GM19467 (cell line): ENCODE measurements around the gene SNX14.
"Not testable (repeated sequence)": the region's sequence is repeated elsewhere in the genome, so short reads cannot be mapped to it uniquely, and the experiment has no call there.

ENCODE experiments used
- ATAC-seq: cut with Tn5 transposase; IDR thresholded peaks from one replicate; pipeline ENCODE4 v1.9.1; 2021; ENCODE audit warnings: mild to moderate bottlenecking, moderate library complexity; ENCODE audit not compliant: unreplicated experiment

Gene SNX14, protein sequence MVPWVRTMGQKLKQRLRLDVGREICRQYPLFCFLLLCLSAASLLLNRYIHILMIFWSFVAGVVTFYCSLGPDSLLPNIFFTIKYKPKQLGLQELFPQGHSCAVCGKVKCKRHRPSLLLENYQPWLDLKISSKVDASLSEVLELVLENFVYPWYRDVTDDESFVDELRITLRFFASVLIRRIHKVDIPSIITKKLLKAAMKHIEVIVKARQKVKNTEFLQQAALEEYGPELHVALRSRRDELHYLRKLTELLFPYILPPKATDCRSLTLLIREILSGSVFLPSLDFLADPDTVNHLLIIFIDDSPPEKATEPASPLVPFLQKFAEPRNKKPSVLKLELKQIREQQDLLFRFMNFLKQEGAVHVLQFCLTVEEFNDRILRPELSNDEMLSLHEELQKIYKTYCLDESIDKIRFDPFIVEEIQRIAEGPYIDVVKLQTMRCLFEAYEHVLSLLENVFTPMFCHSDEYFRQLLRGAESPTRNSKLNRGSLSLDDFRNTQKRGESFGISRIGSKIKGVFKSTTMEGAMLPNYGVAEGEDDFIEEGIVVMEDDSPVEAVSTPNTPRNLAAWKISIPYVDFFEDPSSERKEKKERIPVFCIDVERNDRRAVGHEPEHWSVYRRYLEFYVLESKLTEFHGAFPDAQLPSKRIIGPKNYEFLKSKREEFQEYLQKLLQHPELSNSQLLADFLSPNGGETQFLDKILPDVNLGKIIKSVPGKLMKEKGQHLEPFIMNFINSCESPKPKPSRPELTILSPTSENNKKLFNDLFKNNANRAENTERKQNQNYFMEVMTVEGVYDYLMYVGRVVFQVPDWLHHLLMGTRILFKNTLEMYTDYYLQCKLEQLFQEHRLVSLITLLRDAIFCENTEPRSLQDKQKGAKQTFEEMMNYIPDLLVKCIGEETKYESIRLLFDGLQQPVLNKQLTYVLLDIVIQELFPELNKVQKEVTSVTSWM

DNA sequence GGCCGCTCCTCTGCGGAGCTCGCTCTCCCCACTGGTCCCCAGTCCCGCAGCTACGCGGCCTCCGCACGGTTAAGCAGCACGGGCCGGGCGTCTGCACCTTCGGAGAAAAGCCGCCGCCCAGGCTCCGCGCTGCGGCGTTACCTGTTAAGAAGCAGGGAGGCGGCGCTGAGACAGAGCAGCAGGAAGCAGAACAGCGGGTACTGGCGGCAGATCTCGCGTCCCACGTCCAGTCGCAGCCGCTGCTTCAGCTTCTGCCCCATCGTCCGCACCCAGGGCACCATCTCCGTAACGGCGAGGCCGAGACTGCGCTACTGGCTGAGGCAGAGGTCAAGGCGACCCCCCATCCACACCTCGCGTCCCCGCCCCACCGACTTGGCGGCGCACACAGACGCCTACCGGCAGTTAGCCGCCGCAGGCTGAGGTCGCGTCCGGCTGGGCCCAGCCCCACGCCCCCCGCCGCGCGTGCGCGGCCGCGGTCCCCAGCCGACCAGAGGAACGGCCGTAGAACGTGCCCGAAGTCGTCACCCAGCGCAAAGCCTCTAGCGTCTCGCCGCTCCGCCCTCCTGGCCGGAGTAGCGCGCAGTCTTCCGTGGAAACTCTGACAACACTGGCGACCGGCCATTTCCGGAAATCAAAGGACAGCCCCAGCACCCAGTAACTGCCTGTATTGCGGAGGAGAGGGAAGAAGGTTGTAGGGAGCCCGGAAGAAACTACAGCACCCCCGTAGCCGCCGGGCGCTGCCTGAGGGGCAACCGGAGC, at the start of gene SNX14:
Gene SNX14, minus strand, starts transcription at position 421 of the 759 bp plus-strand sequence. Its CDS starts 140 bp downstream, at position 281.
- ATAC-seq, result peak; percentile 87

DNA sequence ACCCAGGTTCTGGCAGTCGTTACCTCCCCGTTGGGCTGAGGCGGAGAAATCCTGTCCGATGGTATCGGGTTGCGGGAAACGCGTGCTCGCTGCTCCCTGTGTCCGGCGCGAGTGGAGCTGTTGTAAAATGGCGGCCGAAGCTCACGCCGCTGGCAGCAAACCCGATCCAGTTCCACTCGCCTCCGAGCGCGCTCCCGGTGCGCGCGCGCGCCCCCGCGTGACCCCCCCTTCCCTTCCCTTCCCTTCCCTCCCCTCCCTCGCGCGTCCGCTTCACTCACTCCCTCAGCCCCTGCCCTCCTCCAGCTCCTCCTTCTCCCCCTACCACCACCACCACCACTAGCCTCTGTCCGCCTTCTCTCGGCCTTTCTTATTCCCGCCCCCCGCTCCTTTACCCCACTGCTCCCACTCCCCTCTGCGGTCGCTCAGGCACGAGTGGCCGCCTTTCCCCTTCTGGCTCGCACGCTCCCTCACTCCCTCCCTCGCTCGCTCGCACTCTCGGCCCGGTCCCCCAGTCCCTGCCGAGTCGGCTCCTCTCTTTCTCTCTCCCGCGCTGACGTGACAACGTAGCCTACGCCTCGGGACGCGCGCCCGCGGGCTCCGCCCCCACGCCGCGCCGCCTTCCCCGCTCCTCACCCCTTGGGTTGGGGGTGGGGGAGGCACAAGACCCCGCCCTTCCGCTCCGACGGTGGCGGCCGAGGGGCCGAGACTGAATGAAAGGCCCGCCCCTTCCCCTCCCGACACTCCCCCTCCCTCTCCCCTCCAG, 49.3 kb upstream of the SNX14 start, which contains the start of gene SYNCRIP:
Gene SYNCRIP, minus strand, starts transcription at position 113 of the 763 bp plus-strand sequence. CDS start 1,447 bp downstream, outside the sequence.
- ATAC-seq, result peak; percentile 81

DNA sequence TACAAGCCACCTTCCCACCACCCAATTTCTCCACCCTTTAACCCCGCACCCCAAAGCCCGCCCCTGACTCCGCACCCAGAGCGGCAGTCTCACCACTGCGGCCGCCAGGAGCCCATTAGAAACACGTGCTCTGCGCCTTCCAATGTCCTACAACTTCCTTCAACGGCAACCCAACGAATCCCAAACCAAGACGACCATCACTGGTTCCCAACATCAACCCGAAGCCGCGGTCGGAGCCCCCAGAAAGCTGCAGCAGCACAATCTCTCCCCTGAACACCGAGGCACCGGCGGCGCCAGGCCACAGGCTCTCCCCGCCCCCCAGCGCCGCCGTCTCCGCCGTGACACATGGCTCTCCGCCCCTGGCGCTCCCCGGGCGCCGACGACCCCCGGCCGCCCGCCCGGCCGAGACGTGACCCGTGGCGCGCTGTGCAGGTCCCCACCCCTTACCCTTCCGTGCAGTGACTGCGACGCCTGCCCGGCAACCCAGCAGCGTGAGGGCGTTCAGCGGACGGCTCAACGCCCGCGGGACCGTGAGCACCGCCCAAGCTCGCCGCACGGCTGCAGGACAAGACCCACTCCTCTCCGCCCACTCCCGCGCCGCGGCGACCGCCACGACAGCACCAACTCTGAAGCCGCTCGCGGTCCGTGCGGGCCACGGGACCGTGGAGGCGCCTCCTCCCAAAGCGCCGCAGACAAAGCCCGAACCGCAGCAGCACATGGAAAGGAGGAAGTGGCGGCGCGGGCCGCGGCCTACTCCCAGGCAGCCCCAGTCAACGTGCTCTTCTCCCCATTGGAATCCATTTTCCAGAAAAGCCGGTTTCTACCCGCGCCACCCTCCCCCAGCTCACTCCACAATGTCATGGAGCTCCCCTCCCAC, 48.5 kb upstream of the SNX14 start:
- no peak for ATAC-seq

DNA sequence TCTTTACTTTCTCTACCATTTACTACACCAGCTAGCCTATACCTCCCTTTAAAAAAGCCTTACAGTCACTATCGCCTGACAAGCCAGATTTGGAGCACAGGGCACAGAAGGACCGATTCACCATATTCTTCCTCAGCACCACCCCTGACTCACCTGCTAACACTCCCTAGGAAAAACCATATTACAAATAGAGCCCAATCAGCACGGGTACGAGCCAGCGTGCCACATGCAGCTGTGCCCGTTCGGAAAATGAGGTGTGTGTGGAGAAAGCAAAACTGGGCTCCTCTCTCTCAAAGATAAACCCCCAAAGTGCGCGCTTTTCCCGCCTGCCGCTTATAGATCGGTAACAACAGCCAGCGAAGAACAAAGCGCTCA, 47.9 kb upstream of the SNX14 start:
- ATAC-seq, result no peak

DNA sequence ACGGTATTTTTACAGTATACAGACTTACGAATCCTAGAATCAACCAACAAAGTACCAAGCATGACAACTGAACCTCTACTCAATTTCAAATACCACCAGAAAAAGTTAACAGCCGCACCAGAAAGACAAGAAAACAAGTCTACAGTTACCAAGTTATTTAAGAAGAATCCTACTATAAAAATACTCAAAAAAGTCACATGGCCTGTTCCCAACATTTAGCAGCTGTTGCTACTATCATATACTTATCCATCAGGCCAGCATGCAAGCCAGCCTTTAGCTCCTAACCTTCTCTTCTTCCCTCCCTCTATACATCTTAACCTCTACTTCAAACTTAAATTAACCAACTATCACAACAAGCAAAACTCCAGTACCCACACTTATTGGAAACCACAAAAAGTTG, 47.2 kb upstream of the SNX14 start:
- no peak for ATAC-seq

DNA sequence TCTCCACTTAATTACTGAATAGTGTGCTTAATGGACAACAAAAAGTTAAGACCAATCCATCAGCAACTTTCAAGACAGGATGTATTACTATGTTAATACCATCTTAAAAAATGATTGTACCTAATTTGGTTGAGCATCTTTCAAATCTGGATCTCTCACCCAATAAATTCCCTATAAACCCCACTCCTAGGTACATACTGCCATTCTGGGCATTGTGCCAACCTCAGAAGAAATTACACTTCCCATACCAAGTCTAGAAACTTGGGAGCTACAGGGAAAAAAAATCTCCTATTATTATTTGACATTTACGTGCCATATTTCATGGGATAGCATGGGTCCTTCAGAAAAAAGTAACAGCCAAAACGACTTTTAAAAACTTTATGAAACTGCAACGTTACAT, 43.9 kb upstream of the SNX14 start:
- ATAC-seq, result no peak

DNA sequence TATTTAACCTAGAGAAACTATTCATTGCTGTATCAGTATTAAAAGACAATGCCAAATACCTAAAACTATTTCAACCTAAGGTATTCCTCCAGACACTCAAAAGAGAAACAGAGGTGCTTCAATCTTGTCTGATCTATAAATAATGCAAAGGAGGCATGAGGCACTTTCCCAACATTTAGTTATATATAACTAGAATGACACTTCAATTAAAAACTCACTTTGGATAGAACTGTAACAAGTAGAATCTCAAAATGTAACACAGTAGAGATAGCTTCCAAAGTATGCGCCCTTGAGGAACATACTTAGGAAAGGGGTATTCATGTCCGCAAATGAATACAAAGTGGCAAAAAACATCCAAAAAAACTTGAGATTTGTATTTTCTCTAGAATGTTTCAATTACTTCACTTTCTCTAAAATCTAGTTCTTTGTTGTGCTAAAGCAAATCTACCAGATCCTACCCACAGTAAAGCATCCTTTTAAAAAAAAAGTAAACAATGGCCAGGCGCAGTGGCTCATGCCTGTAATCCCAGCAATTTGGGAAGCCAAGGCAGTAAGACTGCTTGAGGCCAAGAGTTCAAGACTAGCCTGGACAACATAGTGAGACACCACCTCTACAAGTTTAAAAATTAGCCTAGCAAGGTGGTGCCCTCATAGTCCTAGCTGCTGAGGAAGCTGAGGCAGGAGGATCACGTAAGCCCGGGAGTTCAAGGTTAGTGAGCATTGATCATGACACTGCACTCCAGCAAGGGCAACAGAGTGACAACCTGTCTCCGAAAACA, 38.7 kb upstream of the SNX14 start:
- ATAC-seq, result no peak

DNA sequence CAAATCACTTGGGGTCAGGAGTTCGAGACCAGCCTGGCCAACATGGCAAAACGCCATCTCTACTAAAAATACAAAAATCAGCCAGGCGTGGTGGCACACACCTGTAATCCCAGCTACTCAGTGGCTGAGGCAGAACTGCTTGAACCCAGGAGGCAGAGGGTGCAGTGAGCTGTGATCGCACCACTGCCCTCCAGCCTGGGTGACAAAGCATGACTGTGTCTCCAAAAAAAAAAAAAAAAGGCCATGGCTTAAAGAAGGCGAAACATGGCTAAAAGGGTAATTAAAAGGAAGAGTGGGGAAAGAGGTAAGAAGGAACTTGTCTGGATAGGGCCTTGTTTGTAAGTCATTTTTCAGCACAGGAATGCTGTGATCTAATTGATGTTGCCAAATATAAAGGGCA, 37.5 kb upstream of the SNX14 start:
- ATAC-seq, result not testable (repeated sequence)

DNA sequence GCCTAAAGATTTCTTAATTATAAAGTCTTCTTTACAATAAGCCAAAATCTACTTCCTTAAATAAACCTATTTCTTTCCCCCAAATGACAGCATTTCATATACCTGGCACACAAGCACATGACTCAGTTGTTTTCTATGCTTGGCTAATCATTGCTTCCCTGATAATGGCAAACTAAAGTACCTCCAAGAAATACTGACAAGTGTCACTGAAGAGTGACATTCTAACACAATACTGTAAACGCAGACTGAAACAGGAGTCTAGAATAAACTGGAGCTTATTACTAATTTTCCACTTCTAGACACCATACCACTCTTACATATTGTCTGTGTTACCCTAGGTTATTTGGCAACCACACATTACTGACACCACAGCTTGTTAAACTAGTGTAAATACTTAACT, 34.7 kb upstream of the SNX14 start:
- ATAC-seq, result no peak

DNA sequence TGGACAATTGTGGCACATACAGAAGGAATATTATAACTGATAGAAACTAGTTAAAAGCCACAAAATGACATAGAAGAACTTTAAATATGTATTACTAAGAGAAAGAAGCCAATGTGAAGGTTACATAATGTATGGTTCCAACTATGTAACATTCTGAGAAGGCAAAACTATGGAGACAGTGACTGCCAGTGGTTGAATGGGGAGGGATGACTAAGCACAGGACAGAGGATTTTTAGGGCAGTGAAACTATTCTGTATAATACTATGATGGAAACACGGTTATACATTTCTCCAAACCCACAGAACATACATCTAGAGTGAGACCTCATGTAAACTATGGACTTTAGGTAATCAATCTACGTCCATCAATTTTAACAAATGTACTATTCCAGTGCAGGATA, 26.6 kb upstream of the SNX14 start:
- no peak for ATAC-seq

DNA sequence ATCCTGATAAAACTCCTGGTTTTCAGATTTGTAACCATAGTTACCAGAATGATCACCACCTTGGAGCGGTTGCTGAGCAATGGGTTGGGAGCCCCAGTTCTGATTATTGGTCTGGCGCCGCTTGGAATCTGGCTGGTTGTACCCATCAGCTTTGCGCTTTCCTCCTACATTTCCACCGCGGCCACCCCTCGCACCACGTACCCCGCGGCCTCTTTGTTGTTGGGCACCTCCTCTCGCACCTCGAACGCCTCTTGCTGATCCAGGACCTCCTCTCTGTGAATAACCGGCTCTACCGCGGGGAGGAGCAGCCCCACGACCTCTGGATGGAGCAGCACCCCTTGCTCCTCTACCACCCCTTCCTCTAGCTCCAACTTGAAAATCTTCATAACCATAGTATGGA, 21.1 kb upstream of the SNX14 start:
- ATAC-seq, result no peak

DNA sequence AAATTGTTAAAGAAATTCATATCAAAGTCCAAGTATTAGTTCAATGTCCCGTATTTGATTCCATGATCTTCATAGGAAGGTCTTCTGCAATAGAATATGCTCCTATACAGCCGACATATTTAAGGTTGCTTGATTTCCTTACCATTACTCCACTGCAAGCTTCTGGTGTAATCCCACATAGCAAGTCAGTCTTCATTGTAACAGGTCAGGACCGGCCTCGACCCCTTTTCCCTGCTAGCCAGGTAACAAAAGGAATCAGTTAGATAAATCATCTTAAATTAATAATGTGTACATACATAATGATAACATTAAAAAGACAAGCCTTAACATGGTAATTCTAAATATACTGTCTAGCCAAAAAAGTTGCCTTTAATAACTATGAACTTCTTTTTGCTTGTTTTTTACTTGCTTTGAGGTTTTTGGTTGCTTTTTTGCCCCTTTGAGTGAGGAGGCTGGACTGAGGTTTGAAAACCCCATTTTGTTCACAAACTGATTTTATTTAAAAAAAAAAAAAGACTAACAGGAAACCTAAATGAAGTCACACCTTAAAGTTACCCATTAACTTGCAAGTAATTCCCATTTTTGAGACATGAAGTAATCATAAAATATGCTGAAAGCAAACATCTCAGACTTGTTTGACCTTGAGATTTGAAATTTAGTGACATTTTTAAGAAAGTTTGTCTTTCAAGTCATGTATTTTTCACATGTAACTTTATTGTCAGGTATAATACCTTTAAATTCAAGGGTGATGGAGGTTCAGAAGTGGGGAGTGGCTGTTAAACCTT, 19.2 kb upstream of the SNX14 start:
- no peak for ATAC-seq

DNA sequence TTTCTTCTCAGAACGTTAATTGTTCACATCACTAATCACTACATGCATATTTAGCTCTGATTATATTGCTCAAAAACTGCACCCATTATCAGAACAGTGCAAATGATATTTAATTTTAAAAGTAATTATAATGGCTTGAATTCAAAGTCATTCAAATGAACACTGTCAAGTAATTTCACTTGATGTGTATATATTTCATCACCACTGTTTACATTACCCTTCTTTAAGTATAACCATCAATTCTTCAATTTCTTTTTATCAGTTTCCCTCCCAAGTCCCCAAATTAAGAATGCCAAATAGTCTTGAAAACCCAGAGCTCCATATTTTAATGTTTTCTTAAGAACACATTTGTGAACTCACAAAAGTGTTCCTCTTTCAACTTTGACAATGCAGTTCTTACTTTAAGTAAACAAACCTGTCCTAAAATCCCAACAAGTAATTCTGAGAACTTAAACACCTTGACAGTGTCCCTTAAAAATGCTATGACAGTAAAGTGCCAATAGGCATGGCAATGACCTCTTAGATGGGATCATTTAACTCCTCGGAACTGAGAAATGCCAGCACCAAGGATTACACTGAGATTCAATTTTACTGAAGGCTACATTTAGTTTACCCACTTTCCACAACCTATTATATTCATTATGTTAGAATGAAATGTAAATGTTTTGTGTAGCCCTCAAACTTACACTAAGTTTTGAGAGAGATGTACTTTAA, 16.7 kb upstream of the SNX14 start:
- no peak for ATAC-seq

DNA sequence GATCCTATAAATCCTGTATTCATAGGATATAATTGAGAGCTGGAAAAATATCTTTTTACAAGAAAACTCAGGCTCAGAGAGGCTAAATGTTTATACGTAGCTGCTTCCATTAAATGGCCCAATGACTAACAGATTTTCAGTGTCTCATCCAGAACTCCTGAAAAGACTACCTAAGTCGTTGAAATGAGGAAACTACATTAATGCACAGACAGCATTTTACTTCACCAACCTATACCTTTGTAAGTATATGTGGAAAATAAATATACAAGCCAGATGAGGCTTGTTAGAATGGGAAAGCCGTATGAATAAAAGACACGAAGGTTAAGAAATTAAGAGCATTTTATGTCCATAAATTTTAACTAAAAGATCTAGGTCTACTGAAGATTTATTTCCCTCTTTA, 8.4 kb upstream of the SNX14 start:
- no peak for ATAC-seq

DNA sequence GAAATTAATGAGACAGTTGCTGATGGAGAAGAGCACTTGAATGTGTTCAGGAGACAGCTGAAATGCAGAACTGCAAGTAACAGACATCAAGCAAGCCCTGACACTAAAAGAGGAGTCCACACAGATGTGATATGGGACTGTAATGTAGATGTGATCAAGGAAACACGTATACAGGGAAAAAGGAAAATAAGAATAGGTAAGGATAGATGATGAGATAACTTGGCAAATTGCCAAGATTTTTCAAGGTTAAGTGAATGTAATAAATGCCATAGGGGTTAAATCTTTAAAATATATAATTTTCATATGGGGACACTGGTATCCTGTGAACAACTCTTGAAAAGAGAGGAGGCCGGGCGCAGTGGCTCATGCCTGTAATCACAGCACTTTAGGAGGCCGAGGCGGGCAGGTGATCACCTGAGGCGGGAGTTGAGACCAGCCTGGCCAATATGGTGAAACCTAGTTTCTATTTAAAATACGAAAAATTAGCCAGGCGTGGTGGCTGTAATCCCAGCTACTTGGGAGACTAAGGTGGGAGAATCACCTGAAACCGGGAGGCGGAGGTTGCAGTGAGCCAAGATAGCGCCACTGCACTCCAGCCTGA, 7.2 kb upstream of the SNX14 start:
- ATAC-seq, result no peak

DNA sequence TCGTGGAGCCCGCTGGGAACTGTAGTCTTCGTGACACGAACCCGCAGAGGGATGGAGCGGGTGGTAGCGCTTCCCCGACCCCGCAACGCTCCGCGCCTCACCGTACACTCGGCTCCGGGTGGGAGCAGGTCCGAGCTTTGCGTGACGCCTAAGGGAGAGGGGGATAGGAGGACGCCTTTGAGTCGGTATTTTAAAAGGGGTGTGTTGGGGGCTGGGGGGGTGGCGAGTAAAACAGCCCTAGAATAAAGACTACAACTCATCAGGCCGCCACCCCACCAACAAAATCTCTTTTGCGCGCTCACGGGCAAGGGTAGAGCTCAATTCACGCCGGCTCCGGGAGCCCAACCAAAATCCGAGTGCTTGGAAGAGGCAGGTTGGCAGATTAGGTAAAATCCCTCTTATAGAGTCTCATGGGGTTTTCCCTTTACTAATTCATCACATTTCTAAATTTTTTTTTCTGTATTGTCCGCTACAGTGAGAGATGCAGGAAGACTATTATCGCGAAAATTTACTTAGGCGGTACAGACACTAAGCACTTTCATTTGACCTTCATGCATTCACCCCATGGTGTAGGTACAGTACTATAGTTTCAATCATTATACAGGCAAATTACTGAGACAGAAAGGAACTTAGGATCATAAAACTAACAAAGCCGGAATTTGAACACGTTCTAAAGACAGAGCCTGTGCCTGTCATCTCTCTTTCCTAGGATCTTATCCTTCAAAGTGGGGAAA, 706 bp upstream of the SNX14 start:
- ATAC-seq, result peak; percentile 7
